Common myeloid progenitor, CD34-positive (primary cell): ENCODE results near the gene CLSTN2.

ENCODE experiments used
- CTCF ChIA-PET: fragments of 350-600 bp; sonication (Branson Sonifier 250); formaldehyde crosslinking; loops from one replicate; lab custom pipeline; 2021; ENCODE audit warnings: antibody characterized with exemption; lab: Charles Lee
- POLR2A ChIA-PET: fragments of 350-600 bp; sonication (Branson Sonifier 250); formaldehyde crosslinking; loops from one replicate; lab custom pipeline; 2021; ENCODE audit warnings: antibody characterized with exemption; lab: Charles Lee
- DNase-seq, 3 donors: peaks; one replicate each; pipeline versions ENCODE4 v3.0.0 to v3.0.0-alpha.2; 2013
- H3K27ac ChIP-seq, 2 experiments: 1 replicate in 1 of 2; 2 replicates in 1 of 2; pipeline ENCODE4 v1.7.0; 2013; ENCODE audit warnings: inconsistent platforms in 2 of 2, low read length in 2 of 2, mild to moderate bottlenecking in 2 of 2, low read depth in 1 of 2, moderate library complexity in 1 of 2; ENCODE audit not compliant: severe bottlenecking in 2 of 2, insufficient read depth in 1 of 2, poor library complexity in 1 of 2
- H3K27me3 ChIP-seq, 5 experiments: replicated peaks in 2 of 5; 1 replicate in 3 of 5; 2 replicates in 2 of 5; pipeline versions ENCODE4 v1.6.1 to v1.7.0; 2013; ENCODE audit warnings: low read length in 4 of 5, mild to moderate bottlenecking in 2 of 5, moderate library complexity in 2 of 5, inconsistent platforms in 1 of 5; ENCODE audit not compliant: insufficient read depth in 5 of 5, control insufficient read depth in 4 of 5
- H3K36me3 ChIP-seq, 4 experiments: 1 replicate in 2 of 4; 2 replicates in 2 of 4; pipeline versions ENCODE4 v1.6.1 to v1.7.0; 2013; ENCODE audit warnings: low read length in 3 of 4, control low read depth in 1 of 4, mild to moderate bottlenecking in 1 of 4; ENCODE audit not compliant: control insufficient read depth in 4 of 4, insufficient read depth in 4 of 4
- H3K4me1 ChIP-seq, 4 experiments: 1 replicate in 3 of 4; 2 replicates in 1 of 4; pipeline versions ENCODE4 v1.6.1 to v1.7.1; 2013; ENCODE audit warnings: low read length in 3 of 4, mild to moderate bottlenecking in 3 of 4, control low read depth in 1 of 4, inconsistent platforms in 1 of 4, moderate library complexity in 1 of 4; ENCODE audit not compliant: control insufficient read depth in 4 of 4, insufficient read depth in 4 of 4; ENCODE audit errors: control extremely low read depth in 1 of 4
- H3K4me3 ChIP-seq, 7 experiments: 1 replicate in 4 of 7; 2 replicates in 3 of 7; pipeline versions ENCODE4 v1.5.1 to v1.7.0; 2013; ENCODE audit warnings: mild to moderate bottlenecking in 7 of 7, low read length in 6 of 7, moderate library complexity in 6 of 7, inconsistent platforms in 2 of 7, low read depth in 2 of 7, control low read depth in 1 of 7; ENCODE audit not compliant: insufficient read depth in 4 of 7, control insufficient read depth in 1 of 7; ENCODE audit errors: extremely low read depth in 1 of 7
- H3K9me3 ChIP-seq, 5 experiments: 1 replicate in 4 of 5; 2 replicates in 1 of 5; pipeline versions ENCODE4 v1.6.1 to v1.7.1; 2013; ENCODE audit warnings: low read length in 4 of 5, mild to moderate bottlenecking in 2 of 5, inconsistent platforms in 1 of 5, low read depth in 1 of 5, moderate library complexity in 1 of 5; ENCODE audit not compliant: control insufficient read depth in 4 of 5, insufficient read depth in 2 of 5; ENCODE audit errors: control extremely low read depth in 1 of 5
- WGBS: methylation state at CpG from one replicate; pipeline ENCODE4 v1.1.5; 2013; ENCODE audit not compliant: insufficient coverage; 5-methylcytosine and 5-hydroxymethylcytosine counted together

CLSTN2 gene

DNA sequence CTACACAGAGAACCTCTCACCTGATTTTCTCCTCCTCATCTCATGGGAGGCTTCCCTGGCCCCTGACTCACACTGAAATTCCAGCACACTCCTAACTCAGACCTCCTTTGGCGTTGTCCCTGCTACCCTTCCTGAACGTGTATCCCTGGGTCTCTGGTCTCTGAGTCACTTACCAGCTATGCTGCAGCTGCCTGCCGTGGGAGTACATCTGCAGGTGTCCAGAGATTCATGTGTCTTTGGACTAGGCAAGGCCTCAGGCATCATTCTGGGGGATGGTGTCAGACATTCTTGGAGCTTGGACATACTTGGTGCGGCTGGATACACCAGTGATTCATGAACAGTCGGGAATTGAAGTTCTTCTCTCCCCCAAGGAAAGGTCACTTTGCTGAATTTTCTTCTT is 594.1 kb downstream of the CLSTN2 start:
- POLR2A ChIA-PET: no interaction called here
- H3K4me1 ChIP-seq: no peaks in the 10 kb centered on the region
- DNase-seq: no peak
- CTCF ChIA-PET: no interaction called here
- peaks cover 0 to 4% (median 0%) of the 10 kb centered on the region in 5 experiments for H3K9me3 ChIP-seq
- H3K27ac ChIP-seq: no peak overlapping the region
- 92% methylated on average over 5 of the region's 5 CpGs for WGBS
- no peak overlapping the region for H3K4me3 ChIP-seq
- H3K36me3 ChIP-seq: no peaks in the 10 kb centered on the region
- H3K27me3 ChIP-seq: peaks cover 0 to 4% (median 0%) of the 10 kb centered on the region in 5 experiments

GRCh38 chr3:140529558-140529957 is 594.6 kb downstream of the CLSTN2 start:
- no peaks in the 10 kb centered on the region for H3K4me1 ChIP-seq
- POLR2A ChIA-PET: no interaction called here
- no peak overlapping the region for H3K27ac ChIP-seq
- H3K4me3 ChIP-seq: no peak overlapping the region
- WGBS: no CpG with 5 or more reads among the region's 1 CpG
- CTCF ChIA-PET: no interaction called here
- peaks cover 0 to 7% (median 0%) of the 10 kb centered on the region in 5 experiments for H3K9me3 ChIP-seq
- DNase-seq: no peak
- H3K36me3 ChIP-seq: no peaks in the 10 kb centered on the region
- H3K27me3 ChIP-seq: peaks cover 0 to 3% (median 0%) of the 10 kb centered on the region in 5 experiments

DNA sequence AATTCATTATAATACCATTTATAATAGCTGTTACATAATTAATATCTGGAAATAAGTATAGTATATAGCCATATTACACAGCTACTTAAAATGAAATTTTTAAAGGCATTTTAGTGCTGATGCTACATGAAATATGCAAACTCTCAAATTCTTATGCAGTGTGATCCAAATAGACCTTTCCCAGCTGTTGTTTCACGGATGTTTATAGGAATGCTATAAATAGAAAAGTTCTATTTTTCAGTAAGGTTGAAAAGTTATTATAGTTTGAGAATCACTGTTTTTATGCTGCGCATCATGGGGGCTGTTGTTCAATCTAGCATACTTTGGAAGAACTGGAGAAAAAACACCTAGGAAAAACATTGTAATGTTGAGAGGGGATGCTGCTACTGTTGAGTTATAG is 595.1 kb downstream of the CLSTN2 start:
- Histone ChIP-seq H3K4me1 (no peaks in the 10 kb centered on the region), H3K4me3 (no peak overlapping the region), H3K9me3 (peaks cover 0 to 12% (median 0%) of the 10 kb centered on the region in 5 experiments), H3K36me3 (no peaks in the 10 kb centered on the region), H3K27me3 (peaks cover 0 to 2% (median 0%) of the 10 kb centered on the region in 5 experiments), H3K27ac (no peak overlapping the region)
- POLR2A ChIA-PET: no interaction called here
- CTCF ChIA-PET: no interaction called here
- WGBS: 100% methylated on average over 1 of the region's 2 CpGs
- no peak for DNase-seq

- no peaks in the 10 kb centered on the region for H3K4me1 ChIP-seq
- ChIA-PET POLR2A (no interaction called here), CTCF (no interaction called here)
- WGBS: 89% methylated on average over 3 of the region's 3 CpGs
- H3K27ac ChIP-seq: no peak overlapping the region
- no peak for DNase-seq
- H3K27me3 ChIP-seq: peaks cover 0 to 2% (median 0%) of the 10 kb centered on the region in 5 experiments
- peaks cover 0 to 12% (median 0%) of the 10 kb centered on the region in 5 experiments for H3K9me3 ChIP-seq
- H3K4me3 ChIP-seq: no peak overlapping the region
- H3K36me3 ChIP-seq: no peaks in the 10 kb centered on the region
Observed at GRCh38 chr3:140530603-140531002, 595.6 kb downstream of the CLSTN2 start.

GRCh38 chr3:140532793-140533330 is 597.9 kb downstream of the CLSTN2 start:
- no peak overlapping the region for H3K4me3 ChIP-seq
- H3K9me3 ChIP-seq: peaks cover 0 to 12% (median 0%) of the 10 kb centered on the region in 5 experiments
- H3K27ac ChIP-seq: no peak overlapping the region
- H3K36me3 ChIP-seq: no peaks in the 10 kb centered on the region
- DNase-seq: no peak
- ChIA-PET POLR2A (no interaction called here), CTCF (interaction anchor here (0.6 kb wide), 1 partner anchor 16 kb away, joined by 3 read pairs; no protein-coding TSS in a partner anchor)
- peaks cover 0 to 2% (median 0%) of the 10 kb centered on the region in 5 experiments for H3K27me3 ChIP-seq
- H3K4me1 ChIP-seq: no peaks in the 10 kb centered on the region
- WGBS: no CpG with 5 or more reads among the region's 2 CpGs

DNA sequence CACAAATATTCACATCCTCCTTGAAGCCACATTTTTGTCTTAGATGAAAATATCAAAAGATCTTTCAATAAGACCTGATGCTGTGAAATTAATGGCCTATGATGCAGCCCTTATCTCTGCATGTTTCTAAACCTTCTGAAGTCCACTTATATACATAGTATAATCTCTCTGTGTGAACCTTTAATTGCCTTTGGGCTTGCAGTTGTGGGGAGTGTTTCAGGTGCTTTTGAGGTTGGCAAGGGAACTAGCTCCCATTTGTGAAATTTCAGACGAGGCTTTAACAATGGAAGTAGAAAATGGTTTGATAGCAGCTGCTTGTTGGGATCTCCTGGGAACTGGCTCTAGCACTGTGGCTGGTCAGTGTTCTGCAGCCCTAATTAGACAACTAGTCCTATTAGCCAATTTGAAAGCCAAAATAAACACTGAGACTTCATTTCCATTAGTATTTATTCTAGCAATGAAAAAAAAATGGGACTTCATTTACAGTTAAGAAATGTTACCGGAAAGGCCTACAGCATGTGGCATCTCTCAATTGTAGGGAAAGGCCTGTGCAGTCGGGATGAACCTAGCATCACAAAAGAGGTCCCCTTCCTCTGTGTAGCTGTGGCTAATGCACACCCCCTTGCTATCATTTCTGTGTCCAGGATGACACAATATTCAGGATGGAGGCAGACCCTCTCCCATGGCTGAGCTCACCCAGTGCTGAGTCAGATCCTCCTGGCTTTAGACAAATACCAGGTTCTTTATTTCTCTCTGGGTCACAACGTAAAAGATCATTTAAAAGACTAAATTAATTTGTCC is 602.1 kb downstream of the CLSTN2 start:
- POLR2A ChIA-PET: no interaction called here
- no peak overlapping the region for H3K27ac ChIP-seq
- H3K36me3 ChIP-seq: no peaks in the 10 kb centered on the region
- no peak overlapping the region for H3K4me3 ChIP-seq
- no peak for DNase-seq
- 93% methylated on average over 4 of the region's 4 CpGs for WGBS
- no peaks in the 10 kb centered on the region for H3K4me1 ChIP-seq
- H3K27me3 ChIP-seq: no peaks in the 10 kb centered on the region
- CTCF ChIA-PET: no interaction called here
- peaks cover 0 to 12% (median 0%) of the 10 kb centered on the region in 5 experiments for H3K9me3 ChIP-seq

GRCh38 chr3:140537727-140538082 is 602.7 kb downstream of the CLSTN2 start:
- peaks cover 0 to 12% (median 0%) of the 10 kb centered on the region in 5 experiments for H3K9me3 ChIP-seq
- POLR2A ChIA-PET: no interaction called here
- WGBS: 100% methylated on average over 2 of the region's 3 CpGs
- no peak overlapping the region for H3K4me3 ChIP-seq
- DNase-seq: no peak
- no peaks in the 10 kb centered on the region for H3K4me1 ChIP-seq
- no peak overlapping the region for H3K27ac ChIP-seq
- no peaks in the 10 kb centered on the region for H3K36me3 ChIP-seq
- CTCF ChIA-PET: no interaction called here
- no peaks in the 10 kb centered on the region for H3K27me3 ChIP-seq
